CD4-positive, alpha-beta T cell treated with Interleukin-17A for 4 hours (primary cell): ENCODE data around the gene ZNF443.
"Not testable (repeated sequence)": the region's sequence is repeated elsewhere in the genome, so short reads cannot be mapped to it uniquely, and the experiment has no call there.

Source experiments
- DNase-seq: peaks from one replicate; pipeline ENCODE4 v3.0.0-alpha.2; 2020; ENCODE audit warnings: mixed read lengths

The ZNF443 gene

DNA sequence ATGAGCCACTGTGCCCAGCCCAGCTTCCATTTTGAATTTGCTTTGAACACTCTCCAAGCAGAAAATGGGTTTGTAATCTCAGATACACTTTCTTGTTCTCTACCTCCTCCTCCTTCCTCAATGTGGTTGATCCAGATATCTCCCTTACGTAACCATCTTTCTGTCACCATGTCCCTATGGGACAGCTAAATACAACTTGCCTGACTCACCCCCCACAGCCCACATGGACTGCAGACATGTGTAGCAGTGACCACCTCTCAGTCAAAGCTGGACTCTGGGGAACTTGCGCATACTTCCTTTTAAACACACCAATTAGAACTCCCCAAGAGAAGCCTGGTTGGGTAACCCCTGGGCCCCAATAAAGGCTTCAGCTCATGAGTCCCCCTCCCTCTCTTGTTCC lies 28.9 kb downstream of the ZNF443 start:
- DNase-seq: no peak

DNA sequence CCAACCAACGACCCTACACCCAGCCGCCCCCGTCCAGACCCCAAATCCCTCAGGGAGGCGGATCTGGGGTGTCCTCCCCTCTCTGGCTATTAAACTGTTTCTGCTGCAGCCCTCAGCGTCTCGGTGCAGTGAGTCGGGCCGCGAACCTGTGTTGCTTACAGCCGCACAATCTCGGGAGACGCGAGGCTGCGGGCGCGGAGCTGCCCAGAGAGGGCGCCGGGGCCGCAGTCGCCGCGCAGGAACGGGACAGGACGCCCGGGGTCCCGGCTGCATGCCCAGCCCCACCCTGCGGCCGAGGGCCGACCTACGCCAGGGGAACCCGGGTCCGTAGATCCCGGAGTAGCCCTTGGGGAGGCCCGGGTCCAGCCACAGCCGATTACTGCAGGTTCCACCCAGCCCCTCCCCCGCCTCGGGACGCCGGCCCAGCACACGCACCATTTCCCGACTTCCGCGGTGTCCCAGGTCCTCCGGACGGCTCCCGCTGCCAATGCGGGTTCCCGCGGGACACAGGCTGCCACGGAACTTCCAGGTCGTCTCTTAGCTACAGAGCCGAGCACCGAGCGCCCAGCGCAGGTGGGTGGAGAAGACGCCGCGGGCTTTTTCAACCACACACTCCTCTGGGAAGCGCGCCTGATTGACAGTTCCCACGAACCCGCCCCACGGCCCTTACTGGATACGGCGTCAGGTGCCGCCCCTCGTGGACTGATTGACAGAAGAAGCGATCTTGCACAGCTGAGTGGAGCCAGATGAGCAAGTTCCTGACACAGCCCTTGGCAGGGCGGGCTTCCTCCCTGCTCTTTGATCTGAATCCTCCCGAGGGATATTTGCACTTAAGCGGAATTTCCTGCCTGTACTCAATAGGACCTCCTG lies 40.0 kb downstream of the ZNF443 start, which contains the start of gene ZNF799:
Gene ZNF799 (minus strand): TSS at position 639 of the 870 bp plus-strand sequence. CDS start 201 bp downstream, at position 438.
- peak; percentile 90 for DNase-seq

DNA sequence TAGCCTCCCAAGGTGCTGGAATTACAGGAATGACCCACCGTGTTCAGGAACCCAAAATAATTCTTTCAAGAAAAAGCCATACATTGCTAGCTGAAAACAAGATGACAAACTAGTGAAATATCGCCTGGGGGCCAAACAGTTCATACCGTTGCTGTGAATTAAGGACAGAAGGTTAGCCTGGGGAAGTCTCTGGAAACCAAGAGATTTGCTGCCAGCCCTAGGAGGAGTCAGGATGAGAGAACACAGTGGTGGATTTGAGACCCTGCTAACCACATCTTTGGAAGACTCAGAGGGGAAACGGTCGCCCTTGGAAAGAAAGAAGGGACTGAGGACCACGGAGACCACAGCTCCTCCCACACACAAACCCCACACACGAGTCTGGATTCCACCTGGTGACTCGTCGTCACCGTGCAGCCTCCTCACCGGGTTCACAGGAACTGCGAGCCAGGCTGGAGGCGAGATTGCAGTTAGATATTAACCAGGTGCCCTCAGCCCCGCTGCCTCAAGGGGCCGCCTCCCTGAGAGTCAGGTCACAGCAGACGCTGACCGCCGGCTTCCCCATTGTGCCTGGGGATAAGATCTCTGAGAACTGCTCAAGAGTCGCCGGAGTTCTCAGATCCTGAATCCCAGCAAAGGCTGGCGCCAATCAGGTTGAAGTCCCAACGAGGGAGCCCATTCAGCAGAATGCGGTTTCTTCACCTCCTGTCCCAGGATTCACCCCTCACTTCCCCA lies 40.8 kb downstream of the ZNF443 start:
- peak; percentile 5 for DNase-seq

- not testable (repeated sequence) for DNase-seq
Measured at GRCh38 chr19:12391148-12391547, 49.7 kb downstream of the ZNF443 start.

- not testable (repeated sequence) for DNase-seq
Measured at GRCh38 chr19:12386365-12386764, 54.5 kb downstream of the ZNF443 start.

DNA sequence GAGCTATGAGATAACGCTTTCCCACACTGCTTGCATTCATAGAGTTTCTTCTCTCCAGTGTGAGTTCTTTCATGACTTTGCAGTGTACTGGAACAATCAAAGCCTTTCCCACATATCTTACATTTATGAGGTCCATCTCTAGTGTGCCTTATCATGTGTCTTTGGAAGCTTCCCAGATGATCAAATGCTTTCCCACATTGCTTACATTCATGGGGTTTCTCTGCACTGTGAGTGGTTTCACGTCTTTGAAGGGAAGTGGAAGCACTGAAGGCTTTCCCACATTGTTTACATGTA lies 60.4 kb downstream of the ZNF443 start:
- DNase-seq: no peak

GRCh38 chr19:12379732-12380443 lies 60.9 kb downstream of the ZNF443 start:
- DNase-seq: no peak
